DMS79 treated with DMSO at 0.1 percent for 48 hours (cell line): ENCODE data around the gene ICE2.

Source experiments
- DNase-seq: peaks from one replicate; lab custom pipeline; 2025; lab: John Stamatoyannopoulos, UW

Gene ICE2

DNA sequence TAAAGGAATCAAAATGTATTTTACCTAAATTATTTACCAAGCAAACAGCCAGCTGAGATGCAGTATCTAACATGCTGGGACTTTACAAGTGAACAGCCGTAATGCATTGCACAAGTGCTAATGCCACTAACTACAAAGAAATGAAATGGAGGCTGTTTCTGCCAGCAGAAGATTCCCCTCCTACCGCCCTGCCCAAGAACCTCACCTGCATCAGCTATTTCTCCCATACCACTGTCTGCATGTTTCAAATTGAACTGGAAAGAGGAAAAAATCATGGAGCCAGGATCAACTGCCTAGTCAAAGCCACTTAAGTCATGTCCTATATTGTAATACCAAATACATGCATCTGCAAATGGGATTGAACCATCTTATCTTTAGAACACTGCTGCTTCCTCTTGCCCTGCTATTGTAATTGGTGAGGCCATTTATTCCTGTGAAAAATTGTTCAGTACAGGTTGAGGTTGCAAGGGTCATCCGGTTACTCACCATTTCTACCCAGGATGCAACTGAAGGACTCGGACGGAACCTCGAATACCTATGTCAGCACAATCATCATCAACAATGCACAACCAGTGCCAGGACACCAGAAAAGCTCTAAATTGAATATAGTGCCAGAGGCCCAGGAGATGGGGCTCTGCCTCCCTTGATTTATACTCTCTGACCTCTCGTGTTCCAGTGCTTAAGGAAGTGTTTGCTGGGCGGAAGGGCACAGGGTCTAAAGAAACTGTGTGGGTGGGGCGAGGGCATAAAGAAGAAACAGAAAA is 108.7 kb downstream of the ICE2 start:
- no peak for DNase-seq

- DNase-seq: no peak
These were observed 109.2 kb downstream of the ICE2 start for GRCh38 chr15:60369696-60370095.
